Inflammatory macrophage treated with lipopolysaccharide for 4 hours (primary cell): ENCODE measurements around the gene OGFOD1.

ENCODE experiments used
- DNase-seq: peaks from one replicate; pipeline ENCODE4 v3.0.0-alpha.2; 2020

Gene OGFOD1

DNA sequence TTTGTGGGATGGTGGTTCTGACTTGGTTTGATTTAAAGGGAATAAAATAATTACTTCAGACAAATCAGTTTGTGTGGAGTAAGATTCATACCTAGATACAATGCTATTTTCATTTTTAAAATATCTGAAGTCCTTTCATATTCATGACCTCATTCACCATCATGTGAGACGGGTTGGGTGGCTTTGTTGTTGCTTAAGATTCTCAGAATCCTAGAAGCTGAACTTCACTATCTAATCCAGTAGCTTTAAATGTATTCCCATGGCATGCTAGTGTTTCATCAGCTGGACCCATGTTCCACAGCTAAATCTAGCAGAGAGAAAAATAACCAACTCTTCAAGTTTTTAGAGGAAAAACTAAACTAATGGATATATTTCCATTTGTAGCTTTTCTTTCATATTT is 23.3 kb upstream of the OGFOD1 start:
- peak; percentile 81 for DNase-seq

- peak; percentile 47 for DNase-seq
Observed at GRCh38 chr16:56436258-56436657, 15.1 kb upstream of the OGFOD1 start.

- no peak for DNase-seq
Observed at GRCh38 chr16:56438038-56438437, 13.3 kb upstream of the OGFOD1 start.

- no peak for DNase-seq
Observed at GRCh38 chr16:56447286-56447685, 4.1 kb upstream of the OGFOD1 start.

DNA sequence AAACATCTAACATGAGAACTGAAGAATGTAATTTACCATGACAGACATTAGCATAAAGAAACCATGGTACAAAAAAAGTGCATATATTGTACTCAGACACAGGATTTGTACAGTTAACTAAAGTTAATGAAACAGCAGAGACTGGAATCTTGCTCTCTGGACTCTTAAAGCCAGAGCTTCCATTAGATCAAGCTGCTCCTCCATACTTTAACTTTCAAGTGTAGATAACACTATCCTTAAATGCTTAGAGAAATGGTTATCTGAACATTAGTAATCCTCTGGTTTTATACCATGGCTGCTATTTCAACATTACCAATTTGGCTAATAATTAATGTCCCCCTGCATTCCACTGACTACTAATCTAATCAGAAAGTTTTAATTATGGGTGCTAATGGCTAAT is 3.3 kb upstream of the OGFOD1 start:
- no peak for DNase-seq

DNA sequence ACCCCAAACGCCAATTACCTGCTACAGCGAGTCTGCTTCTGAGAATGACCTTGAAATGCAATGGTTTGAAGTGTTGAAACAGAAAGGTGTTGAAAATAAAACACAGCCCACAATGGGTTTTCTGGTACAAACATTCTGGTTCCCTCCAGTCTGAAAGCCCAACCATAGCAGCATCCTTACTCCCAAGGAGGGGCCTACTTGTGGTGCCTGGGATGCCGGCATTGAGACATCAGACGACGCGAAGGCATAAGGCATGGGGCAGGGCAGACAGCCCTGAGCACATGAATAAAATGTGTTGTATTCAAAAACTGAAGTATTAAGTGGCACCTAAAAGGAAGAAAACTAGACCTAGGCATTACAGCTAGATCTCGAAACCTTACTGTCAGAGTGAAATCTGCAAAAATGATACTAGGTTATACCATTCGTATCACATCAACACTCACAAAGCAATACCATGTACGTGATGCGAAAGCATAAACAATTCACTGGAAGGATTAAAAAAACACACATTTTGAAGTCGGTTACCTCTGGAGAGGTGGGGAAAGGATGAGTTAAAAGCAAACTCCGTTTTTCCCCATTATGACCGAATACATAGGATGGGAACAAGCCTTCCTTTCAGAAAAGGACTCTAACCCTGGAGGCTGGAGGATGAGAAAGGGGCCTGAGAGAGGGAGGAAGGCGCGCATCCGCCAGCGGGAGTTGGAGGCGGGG is 924 bp upstream of the OGFOD1 start:
- DNase-seq, result peak; percentile 6

- DNase-seq, result peak; percentile 36
Observed at GRCh38 chr16:56451753-56452689, 667 bp downstream of the OGFOD1 start.

DNA sequence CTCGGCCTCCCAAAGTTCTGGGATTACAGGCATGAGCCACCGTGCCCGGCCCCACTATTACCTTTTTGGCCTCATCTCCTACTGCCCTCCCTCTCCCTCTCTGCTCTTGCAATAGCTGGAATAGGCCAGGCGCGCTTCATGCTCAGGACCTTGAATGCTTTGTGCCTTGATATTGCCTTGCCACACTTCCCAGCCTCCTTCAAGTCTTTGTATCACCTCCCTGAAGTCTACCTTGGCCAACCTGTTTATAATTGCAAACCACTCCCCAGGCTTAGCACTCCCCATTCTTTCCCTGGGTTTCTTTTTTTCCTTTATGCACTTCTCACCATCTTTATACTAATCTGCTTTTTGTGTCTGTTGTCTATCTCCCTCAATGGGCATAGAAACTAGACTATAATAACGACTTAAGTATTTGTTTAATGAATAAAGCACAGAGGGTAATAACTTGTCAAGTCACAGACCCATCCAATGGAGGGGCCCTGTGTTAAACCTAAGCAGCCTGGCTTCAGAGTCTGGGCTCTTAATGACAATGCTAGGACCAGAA is 6.6 kb downstream of the OGFOD1 start:
- no peak for DNase-seq

- no peak for DNase-seq
Observed at GRCh38 chr16:56460101-56460500, 8.7 kb downstream of the OGFOD1 start.

DNA sequence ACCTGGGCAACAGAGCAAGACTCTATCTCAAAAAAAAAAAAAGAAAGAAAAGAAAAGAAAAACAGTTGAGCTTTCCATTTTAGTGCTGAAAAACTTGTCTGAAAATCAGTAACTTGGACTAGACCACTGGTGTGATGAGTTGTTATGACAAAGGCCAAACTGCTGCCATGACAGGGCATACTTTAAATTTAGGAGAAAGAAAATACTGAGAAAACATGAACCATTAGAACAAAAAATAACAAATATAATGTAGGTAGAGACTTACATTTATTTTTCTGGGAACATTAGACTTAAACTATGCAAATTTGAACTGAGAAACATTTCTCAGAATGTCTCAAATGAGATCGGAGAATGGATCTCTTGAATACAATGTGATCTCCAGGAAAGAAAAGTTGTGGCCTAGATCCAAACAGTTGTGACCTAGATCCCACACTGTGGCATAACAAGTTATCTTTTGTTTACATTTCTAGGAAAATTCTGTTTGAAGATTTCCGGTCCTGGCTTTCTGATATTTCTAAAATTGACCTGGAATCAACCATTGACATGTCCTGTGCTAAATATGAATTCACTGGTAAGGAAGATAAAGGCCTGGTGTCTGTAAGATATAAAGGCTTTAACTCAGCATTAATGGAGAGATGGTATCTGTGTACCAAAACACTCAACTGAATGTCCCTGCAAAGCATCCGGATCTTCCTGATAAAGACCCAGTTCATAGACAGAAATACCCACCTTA is 10.9 kb downstream of the OGFOD1 start:
- DNase-seq, result no peak

DNA sequence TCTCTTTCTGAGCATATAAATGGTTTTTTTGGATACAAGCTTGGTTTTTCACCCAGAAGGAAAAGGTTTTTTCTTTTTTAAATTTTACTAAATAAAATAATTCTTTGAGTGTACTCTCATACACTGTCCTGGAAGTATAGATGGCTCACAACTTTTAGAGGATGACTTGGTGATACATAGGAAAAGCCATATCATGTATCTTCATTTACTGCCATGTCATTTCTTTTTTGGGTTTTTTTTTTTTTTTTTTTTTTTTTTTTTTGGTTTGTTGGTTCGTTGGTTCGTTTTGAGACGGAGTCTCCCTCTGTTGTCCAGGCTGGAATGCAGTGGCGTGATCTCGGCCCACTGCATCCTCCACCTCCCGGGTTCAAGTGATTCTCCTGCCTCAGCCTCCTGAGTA is 11.8 kb downstream of the OGFOD1 start:
- DNase-seq, result no peak

DNA sequence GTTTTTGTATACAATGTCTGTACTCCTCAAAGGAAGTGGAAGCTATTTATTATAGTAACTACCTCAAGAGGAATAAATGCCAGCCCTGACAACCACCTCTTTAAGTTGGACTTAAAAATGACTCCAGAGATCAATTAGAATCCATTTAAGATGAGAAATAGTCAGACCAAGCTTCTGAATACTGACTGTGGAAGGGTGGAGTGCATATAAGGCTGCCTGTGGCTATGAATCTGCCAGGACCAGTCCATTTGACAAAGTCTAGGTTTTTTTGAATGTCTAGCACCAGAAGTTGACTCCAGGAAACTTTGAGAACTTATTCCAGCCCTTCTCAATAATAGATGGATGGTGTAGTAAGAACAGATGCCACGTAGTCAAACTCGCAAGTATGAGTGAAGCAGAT is 15.0 kb downstream of the OGFOD1 start:
- DNase-seq, result no peak

DNA sequence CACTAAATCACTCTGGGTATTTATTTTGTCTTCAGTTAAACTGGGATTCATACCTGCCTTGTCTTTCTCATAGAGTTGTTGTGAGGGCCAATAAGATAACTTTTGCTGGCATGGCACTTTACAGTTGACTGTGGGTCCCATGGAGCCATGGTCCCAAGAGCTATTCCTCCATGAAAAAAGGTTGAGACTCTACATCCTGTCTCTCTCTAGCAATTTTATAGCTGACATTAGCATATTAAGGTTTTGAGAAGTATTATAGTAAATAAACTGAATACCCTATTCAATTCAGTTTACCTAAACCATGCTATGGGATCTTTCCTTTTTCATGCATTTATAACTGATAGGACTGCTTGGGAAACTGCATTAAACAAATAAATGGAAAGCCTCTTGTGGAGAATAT is 17.4 kb downstream of the OGFOD1 start:
- DNase-seq, result no peak

- DNase-seq, result no peak
Observed at GRCh38 chr16:56469748-56470147, 18.4 kb downstream of the OGFOD1 start.

- no peak for DNase-seq
Observed at GRCh38 chr16:56470232-56470631, 18.9 kb downstream of the OGFOD1 start.

DNA sequence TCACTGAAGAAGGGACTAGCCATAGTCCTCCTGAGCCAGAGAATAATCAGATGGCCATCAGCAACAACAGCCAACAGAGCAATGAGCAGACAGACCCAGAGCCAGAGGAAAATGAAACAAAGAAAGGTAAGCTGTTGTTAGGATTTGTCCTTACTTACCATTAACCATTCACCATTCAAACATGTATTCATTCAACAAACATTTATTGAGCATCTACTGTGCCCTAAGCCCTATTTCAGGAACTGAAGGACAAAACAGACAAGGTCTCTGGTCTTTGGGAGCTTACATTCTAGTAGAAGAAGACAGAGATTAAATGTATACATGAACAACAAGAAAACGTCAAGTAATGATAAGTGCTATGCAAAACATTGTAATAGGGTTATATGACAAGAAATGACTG is 19.3 kb downstream of the OGFOD1 start:
- DNase-seq, result no peak

- no peak for DNase-seq
Observed at GRCh38 chr16:56475201-56475600, 23.8 kb downstream of the OGFOD1 start.

DNA sequence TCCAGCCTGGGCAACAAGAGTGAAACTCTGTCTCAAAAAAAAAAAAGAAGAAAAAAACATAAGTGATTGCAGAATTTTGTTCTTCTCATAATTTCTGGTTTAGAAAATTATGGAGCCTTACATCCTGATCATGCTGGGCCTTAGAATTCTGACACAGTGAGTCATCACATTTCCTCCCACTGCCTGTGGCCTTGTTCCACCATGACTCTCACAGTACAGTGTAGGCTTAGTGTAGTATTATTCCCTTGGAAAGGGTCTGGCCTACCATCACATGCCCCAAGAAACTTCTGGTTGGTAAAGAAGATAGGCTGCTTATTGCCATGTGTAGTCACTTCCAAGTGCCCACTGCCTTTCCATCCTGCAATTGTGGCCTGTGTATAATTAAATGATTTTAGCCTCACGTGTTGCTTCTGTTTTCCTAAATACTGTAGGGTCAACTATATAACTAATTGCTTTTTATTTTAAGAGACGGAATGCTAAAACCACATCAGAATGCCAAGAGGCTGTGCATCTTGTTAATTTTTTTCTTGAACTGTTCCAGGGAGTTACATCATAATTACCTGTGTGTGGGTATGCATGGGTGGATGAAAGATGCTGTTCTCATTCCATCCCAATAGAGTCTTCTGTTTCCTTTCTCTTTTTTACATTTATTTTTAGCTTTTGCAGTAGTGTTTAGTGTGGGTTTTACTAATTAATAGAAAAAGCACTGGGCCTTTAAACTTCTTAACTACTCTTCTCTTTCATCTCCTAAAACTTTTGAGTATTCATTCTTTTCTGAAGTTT is 25.9 kb downstream of the OGFOD1 start:
- peak; percentile 79 for DNase-seq

- peak; percentile 67 for DNase-seq
Observed at GRCh38 chr16:56478281-56479049, 27.1 kb downstream of the OGFOD1 start.

DNA sequence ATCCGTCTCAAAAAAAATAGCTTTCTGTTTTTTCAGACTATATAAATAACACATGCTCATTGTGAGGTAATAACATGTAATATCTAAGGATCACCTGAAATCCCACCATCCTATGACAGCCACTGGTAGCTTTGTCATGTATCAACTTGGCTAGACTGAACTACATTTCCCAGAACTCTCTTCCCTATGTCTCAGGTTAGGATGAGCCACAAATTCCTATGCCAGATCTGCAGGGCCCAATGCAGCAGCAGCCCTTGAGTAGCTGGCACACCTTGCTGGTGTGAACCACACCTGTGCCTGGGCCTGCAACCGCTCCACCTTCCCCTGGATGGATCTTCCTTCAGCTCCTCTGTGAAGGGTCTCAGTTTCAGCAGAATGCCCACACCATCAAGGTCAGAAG is 28.1 kb downstream of the OGFOD1 start:
- no peak for DNase-seq

DNA sequence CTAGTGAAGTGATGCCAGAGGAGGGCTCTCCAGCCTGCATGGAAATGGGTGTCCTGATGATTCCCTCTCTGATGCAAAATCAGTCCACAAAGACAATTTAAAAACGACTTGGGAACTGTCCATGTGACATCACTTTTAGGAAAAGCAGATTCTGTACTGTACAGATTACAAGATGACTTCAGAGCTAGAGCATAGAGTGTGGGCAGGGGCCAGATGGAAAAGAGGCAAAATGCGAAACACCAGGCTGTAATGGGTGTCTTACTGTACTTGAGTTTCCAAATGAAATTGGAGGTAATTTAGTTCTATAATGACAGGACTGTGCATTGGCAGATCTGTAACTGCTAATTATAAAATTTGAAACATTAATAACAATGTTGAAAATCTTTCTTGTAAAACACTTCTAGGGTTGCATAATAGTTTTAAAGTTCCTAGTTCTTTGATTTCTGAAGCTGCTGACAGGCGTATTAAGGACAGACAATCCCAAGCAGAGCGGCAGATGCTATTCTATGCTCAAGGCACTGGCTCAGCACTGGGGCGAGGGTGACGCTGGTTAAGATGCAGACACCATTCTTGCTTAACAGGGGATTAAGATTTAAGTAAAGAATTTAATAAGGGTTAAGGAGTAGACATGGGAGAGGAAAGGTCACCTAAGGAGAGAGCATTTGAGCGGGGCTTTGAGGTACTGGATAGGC is 29.6 kb downstream of the OGFOD1 start:
- DNase-seq, result peak; percentile 12
